Skeletal muscle cell (primary cell): ENCODE measurements around the gene WDR1.
A peak's percentile ranks its signal among the peaks of the same experiment; 100 is the strongest.
"Not testable (repeated sequence)": the region's sequence is repeated elsewhere in the genome, so short reads cannot be mapped to it uniquely, and the experiment has no call there.

Source experiments
- DNase-seq: peaks from one replicate; pipeline ENCODE4 v3.0.0-alpha.2; 2010; ENCODE audit warnings: low read depth
- H3K4me3 ChIP-seq: 2 replicates; pipeline ENCODE4 v1.5.1; 2011; ENCODE audit warnings: low read depth, mild to moderate bottlenecking, control low read depth, low read length, moderate library complexity

WDR1 gene

GRCh38 chr4:10135260-10135659 is 18.7 kb upstream of the WDR1 start:
- no peak overlapping the region for H3K4me3 ChIP-seq

GRCh38 chr4:10134141-10134540 is 17.5 kb upstream of the WDR1 start:
- H3K4me3 ChIP-seq: no peak overlapping the region
- no peak for DNase-seq

More at GRCh38 chr4:10135260-10135659, 18.7 kb upstream of the WDR1 start:
- DNase-seq: no peak

- no peak for DNase-seq
- no peak overlapping the region for H3K4me3 ChIP-seq
These were observed 14.6 kb upstream of the WDR1 start for GRCh38 chr4:10131202-10131601.

GRCh38 chr4:10130178-10130888 is 13.7 kb upstream of the WDR1 start:
- DNase-seq: no peak
- H3K4me3 ChIP-seq: no peak overlapping the region

GRCh38 chr4:10129196-10130177 is 12.9 kb upstream of the WDR1 start:
- no peak overlapping the region for H3K4me3 ChIP-seq
- DNase-seq: no peak

GRCh38 chr4:10128761-10129160 is 12.2 kb upstream of the WDR1 start:
- DNase-seq: no peak
- no peak overlapping the region for H3K4me3 ChIP-seq

GRCh38 chr4:10127531-10127930 is 10.9 kb upstream of the WDR1 start:
- not testable (repeated sequence) for DNase-seq, H3K4me3 ChIP-seq

- no peak overlapping the region for H3K4me3 ChIP-seq
- no peak for DNase-seq
These were observed 7.8 kb upstream of the WDR1 start for GRCh38 chr4:10124167-10124930.

- H3K4me3 ChIP-seq: no peak overlapping the region
- DNase-seq: no peak
These were observed 6.9 kb upstream of the WDR1 start for GRCh38 chr4:10123227-10124101.

GRCh38 chr4:10122236-10122932 is 5.8 kb upstream of the WDR1 start:
- DNase-seq: no peak
- no peak overlapping the region for H3K4me3 ChIP-seq

GRCh38 chr4:10121568-10122208 is 5.1 kb upstream of the WDR1 start:
- DNase-seq: no peak
- no peak overlapping the region for H3K4me3 ChIP-seq

GRCh38 chr4:10120943-10121567 is 4.5 kb upstream of the WDR1 start:
- no peak overlapping the region for H3K4me3 ChIP-seq
- no peak for DNase-seq

- no peak overlapping the region for H3K4me3 ChIP-seq
- DNase-seq: no peak
These were observed 3.2 kb upstream of the WDR1 start for GRCh38 chr4:10119773-10120172.

- DNase-seq: no peak
- H3K4me3 ChIP-seq: no peak overlapping the region
These were observed 2.7 kb upstream of the WDR1 start for GRCh38 chr4:10119278-10119677.

GRCh38 chr4:10118048-10119004 is 1.7 kb upstream of the WDR1 start:
- H3K4me3 ChIP-seq: no peak overlapping the region
- no peak for DNase-seq

- H3K4me3 ChIP-seq: peak overlapping the region; percentile 58
- DNase-seq: no peak
These were observed 904 bp upstream of the WDR1 start for GRCh38 chr4:10117359-10118047.
